GM12892 (cell line): Measurements from ENCODE around the gene SLC39A9.

ENCODE experiments used
- POLR2A ChIP-seq: IDR thresholded peaks from 2 replicates; pipeline ENCODE4 v1.6.1; 2011; ENCODE audit warnings: low read depth, low read length, control low read depth
- POLR2AphosphoS5 ChIP-seq: IDR thresholded peaks from 2 replicates; pipeline ENCODE4 v1.6.1; 2011; ENCODE audit warnings: low read depth, low read length, control low read depth
- TAF1 ChIP-seq: IDR thresholded peaks from 2 replicates; pipeline ENCODE4 v1.6.1; 2011; ENCODE audit warnings: low read depth, mild to moderate bottlenecking, control low read depth, low read length, borderline replicate concordance

DNA sequence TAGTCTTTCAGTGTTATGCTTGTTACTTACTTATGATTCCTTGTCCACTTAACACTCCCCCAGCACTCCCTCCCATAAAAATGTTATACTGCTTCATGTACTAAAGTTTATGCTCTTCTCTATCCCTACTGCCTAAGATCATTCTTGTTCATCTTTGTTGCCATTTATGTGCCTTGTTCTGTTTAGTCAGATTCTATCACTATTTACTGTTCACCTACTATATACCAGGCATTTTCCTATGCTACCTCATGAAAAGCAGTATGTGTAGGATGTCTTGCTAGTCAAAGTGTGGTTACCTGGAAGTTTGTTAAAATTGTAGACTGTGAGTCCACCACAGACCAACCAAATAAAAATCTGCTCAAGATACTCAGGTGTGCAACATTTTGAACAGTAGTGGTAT lies 24.3 kb upstream of the SLC39A9 start:
- no peak for TF ChIP-seq POLR2A
- TF ChIP-seq TAF1: no peak
- TF ChIP-seq POLR2AphosphoS5: no peak
